Choroid plexus epithelial cell (primary cell): Measurements from ENCODE around the gene MOSPD2.

ENCODE experiments used
- DNase-seq: peaks from one replicate; pipeline ENCODE4 v3.0.0-alpha.2; 2010; ENCODE audit warnings: low read depth
- H3K4me3 ChIP-seq: 2 replicates; pipeline ENCODE4 v1.5.1; 2011; ENCODE audit warnings: low read depth, mild to moderate bottlenecking, control low read depth, low read length, moderate library complexity
- CTCF ChIP-seq: conservative IDR thresholded peaks from 2 replicates; pipeline ENCODE4 v1.5.1; 2011; ENCODE audit warnings: low read depth, mild to moderate bottlenecking, control low read depth, inconsistent platforms, low read length, moderate library complexity

MOSPD2 gene

GRCh38 chrX:14873676-14874049 is 442 bp downstream of the MOSPD2 start:
- peak overlapping the region; percentile 78 for H3K4me3 ChIP-seq
- TF ChIP-seq CTCF = no peak
- DNase-seq = no peak

- no peak for DNase-seq
- no peak overlapping the region for H3K4me3 ChIP-seq
- no peak for TF ChIP-seq CTCF
These were observed 2.4 kb downstream of the MOSPD2 start for GRCh38 chrX:14875624-14876023.

- TF ChIP-seq CTCF = no peak
- DNase-seq = no peak
- H3K4me3 ChIP-seq = no peak overlapping the region
These were observed 10.6 kb downstream of the MOSPD2 start for GRCh38 chrX:14883826-14884225.

GRCh38 chrX:14884714-14885113 is 11.5 kb downstream of the MOSPD2 start:
- no peak for TF ChIP-seq CTCF
- DNase-seq = no peak

GRCh38 chrX:14886252-14886651 is 13.0 kb downstream of the MOSPD2 start:
- no peak overlapping the region for H3K4me3 ChIP-seq
- no peak for DNase-seq
- no peak for TF ChIP-seq CTCF

More at GRCh38 chrX:14884714-14885113, 11.5 kb downstream of the MOSPD2 start:
- H3K4me3 ChIP-seq = no peak overlapping the region

GRCh38 chrX:14896273-14896672 is 23.1 kb downstream of the MOSPD2 start:
- no peak for DNase-seq
- no peak overlapping the region for H3K4me3 ChIP-seq
- TF ChIP-seq CTCF = no peak

- no peak for DNase-seq
- no peak overlapping the region for H3K4me3 ChIP-seq
- TF ChIP-seq CTCF = no peak
These were observed 23.8 kb downstream of the MOSPD2 start for GRCh38 chrX:14897042-14897441.
